Caki2 (cell line): ENCODE data around the gene MAGEB3. TPM values are rescaled to one million over a fixed set of nuclear protein-coding genes. Genes with fewer than 3 reads are reported as not detected.

Experiments
- DNase-seq: peaks from one replicate; pipeline ENCODE4 v3.0.0-alpha.2; 2015; ENCODE audit warnings: low read depth
- in situ Hi-C: cut with HindIII; loops from 2 replicates; pipeline ENCODE4 v1.10.0; 2016; ENCODE audit warnings: low sequenced_read_pairs, low pct_unique_long_range_greater_than_20kb, mixed read lengths
- total RNA-seq: library from RNA; depleted of rRNA; stranded (reverse); fragments of >200 nt; shearing (Covaris generic); gene quantifications from 2 replicates; pipeline ENCODE4 v1.2.3, GENCODE V29; 2014; ENCODE audit warnings: low replicate concordance; rRNA removed

The MAGEB3 gene
- total RNA-seq, 1 experiment from 2014 or later, result not detected

DNA sequence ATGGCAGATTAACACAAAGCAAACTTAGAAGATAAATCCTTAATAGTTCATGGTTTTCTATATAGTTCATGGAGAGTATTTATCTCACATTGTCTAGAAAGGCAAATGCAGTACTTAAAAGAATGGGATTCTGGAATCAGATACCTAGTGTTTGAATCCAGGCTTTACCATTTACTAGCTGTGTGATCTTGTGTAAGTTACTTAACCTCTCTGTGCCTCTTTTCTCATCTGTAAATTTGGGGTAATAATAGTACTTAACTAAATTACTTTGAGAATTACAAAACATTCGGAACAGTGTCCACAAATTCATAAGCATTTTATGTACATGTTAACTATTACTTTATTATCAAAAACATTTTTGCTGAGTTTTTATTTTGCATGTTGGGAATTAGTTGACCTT lies 32.3 kb downstream of the MAGEB3 start:
- no peak for DNase-seq
- in situ Hi-C loops, result no loop called here

DNA sequence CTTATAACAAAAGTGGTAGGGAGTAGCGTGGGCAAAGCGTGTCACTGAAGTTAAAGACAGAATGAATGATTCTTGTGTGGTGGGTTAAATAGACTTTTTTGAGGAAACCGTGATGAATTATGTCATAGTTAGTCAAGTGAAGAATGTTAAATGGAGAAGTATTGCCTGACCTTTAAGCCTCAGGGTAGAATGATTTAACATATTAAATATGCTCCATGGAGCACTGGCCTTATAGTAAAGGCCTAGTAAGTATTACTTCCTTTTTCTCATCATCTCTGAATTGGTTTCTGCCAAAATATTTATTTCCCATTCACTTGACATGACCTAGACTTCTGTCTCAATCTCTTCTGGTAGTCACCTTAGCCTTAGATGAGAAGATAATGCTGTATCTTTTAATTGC lies 40.2 kb downstream of the MAGEB3 start:
- in situ Hi-C loops, result no loop called here
- DNase-seq, result no peak

DNA sequence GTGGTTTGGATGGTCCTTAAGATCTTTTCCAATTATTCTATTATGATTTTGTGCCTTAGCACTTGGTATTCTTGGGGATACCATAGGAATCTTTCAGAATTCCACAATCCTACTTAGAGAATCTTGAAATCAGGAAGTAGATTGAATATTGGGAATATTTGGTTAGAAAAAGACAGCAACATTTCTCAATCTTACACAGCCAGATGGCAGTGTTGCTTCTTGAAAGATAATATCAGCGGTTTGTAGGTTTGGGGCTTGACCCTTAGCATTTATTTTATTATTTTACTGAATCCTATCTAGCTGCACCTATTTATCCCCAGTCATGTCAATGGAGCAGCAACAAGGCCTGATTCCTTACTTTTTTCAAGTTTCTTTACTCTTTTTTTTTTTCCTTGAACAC lies 45.0 kb downstream of the MAGEB3 start:
- in situ Hi-C loops, result no loop called here
- DNase-seq, result no peak

DNA sequence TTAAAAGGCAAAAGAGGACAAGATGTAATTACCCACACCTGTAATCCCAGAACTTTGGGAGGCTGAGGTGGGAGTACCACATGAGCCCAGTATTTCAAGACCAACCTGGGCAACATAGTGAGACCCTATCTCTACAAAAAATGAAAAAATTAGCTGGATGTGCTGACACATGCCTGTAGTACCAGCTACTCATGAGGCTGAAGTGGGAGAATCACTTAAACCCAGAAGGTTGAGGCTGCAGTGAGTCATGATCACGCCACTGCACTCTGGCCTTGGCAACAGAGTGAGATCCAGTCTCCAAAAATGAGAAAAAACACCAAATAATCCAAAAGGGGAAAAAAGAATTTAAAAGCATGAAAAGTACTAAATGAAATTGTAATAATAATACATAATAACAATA lies 47.9 kb downstream of the MAGEB3 start:
- no peak for DNase-seq
- in situ Hi-C loops, result no loop called here

DNA sequence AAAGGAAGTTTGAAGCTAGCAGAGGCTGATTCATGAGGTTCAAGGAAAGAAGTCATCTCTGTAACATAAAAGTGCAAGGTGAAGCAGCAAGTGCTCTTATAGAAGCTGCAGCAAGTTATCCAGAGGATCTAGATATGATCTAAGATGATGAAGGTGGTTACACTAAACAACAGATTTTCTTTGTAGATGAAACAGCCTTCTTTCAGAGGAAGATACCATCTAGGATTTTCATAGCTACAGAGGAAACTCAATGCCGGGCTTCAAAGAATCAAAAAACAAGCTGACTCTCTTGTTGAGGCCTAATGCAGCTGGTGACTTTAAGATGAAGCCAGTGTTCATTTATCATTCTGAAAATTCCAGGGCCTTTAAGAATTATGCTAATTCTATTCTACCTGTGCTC lies 50.0 kb downstream of the MAGEB3 start:
- in situ Hi-C loops, result no loop called here
- no peak for DNase-seq

DNA sequence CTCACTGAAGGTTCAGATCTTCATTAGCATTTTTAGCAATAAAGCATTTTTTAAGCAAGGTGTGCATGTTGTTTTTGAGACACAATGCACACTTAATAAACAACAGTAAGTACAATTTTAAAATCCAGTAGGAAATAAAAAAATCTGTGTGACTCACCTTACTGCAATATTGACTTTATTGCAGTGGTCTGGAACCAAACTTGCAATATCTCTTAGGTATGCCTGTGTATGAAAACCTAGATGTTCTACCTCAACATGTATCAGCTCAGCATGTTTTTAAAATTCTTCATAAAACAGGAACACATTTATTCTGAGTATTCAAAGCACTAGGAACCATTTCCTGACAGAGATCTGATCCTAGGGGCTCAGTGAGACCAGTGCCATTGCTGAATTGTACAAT lies 52.1 kb downstream of the MAGEB3 start:
- DNase-seq, result peak; percentile 61
- in situ Hi-C loops, result no loop called here

DNA sequence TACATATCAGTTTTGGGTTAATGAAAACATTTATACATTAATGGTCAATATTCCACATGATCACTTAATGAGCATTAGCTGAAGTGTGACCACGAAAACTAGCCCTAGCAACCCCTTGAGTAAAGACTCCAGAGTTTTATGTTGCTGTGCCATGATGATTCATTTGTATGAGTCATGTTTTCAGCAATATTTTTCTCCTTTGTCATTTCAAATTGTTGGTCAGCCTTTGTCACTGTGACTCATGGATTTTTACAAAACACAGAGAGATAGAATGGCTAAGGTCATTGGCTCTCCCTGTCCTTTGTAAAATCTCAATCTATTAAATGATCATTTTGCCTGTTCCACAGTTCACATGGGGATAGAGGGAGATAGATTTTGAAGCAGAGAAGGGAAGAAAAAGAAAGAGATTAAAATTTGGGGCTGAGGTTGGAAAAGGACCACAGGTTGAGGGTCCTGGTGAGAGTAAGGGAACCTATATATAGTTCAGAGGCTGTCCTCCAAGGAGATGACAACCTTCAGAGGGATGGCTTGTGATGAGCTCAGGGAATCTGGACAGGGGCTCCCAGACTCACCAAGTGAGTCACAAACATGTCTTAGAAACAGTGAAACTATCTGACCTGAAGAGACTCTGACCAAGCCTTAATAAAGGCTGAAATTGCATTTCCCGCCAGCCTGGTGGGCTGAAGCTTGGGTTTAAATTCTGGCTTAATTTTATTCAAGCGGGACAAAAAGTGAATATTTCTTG lies 53.2 kb downstream of the MAGEB3 start:
- DNase-seq, result peak; percentile 91
- in situ Hi-C loops, result no loop called here

Other genes starting within 250 kb of the MAGEB3 start
- not detected in 2 replicates for gene MAGEB2, start 15.1 kb upstream of the MAGEB3 start, total RNA-seq
- gene MAGEB4, start 11.3 kb downstream of the MAGEB3 start, total RNA-seq, result not detected in 2 replicates
- not detected in 2 replicates for gene MAGEB1, start 16.5 kb downstream of the MAGEB3 start, total RNA-seq
- gene NR0B1, start 78.7 kb downstream of the MAGEB3 start, total RNA-seq, result 181 and 189 TPM in 2 replicates